CD4-positive, alpha-beta T cell (primary cell): ENCODE data around the gene CASQ2. TPM values are rescaled to one million over a fixed set of nuclear protein-coding genes. Genes with fewer than 3 reads are reported as not detected.

Experiments
- ATAC-seq: fragments of 200-7000 bp; cut with Tn5 transposase; one replicate; pipeline ENCODE4 v1.10.0; 2022; ENCODE audit warnings: mild to moderate bottlenecking; ENCODE audit not compliant: poor library complexity
- CTCF ChIA-PET: fragments of 350-600 bp; sonication (Branson Sonifier 250); formaldehyde crosslinking; loops from one replicate; lab custom pipeline; 2021; ENCODE audit warnings: antibody characterized with exemption, inconsistent platforms; lab: Charles Lee
- POLR2A ChIA-PET: fragments of 350-600 bp; sonication (Branson Sonifier 250); formaldehyde crosslinking; loops from one replicate; lab custom pipeline; 2021; ENCODE audit warnings: antibody characterized with exemption, inconsistent platforms; lab: Charles Lee
- DNase-seq, 14 experiments: peaks; one replicate each; pipeline ENCODE4 v3.0.0-alpha.2; 2013 to 2020; ENCODE audit warnings: mixed read lengths in 2 of 14
- H3K27ac ChIP-seq, 2 donors: one replicate each; pipeline versions ENCODE4 v1.5.1 to v1.7.0; 2013; ENCODE audit warnings: low read length in 2 of 2, low read depth in 1 of 2, mild to moderate bottlenecking in 1 of 2
- H3K27me3 ChIP-seq, 2 experiments: 1 replicate in 1 of 2; 2 replicates in 1 of 2; pipeline versions ENCODE4 v1.6.1 to v1.7.0; 2013; ENCODE audit warnings: low read length in 2 of 2, control low read depth in 1 of 2, mild to moderate bottlenecking in 1 of 2, moderate library complexity in 1 of 2; ENCODE audit not compliant: insufficient read depth in 2 of 2, control insufficient read depth in 1 of 2
- H3K36me3 ChIP-seq: one replicate; pipeline ENCODE4 v1.6.1; 2013; ENCODE audit warnings: low read length, control low read depth; ENCODE audit not compliant: insufficient read depth
- H3K4me1 ChIP-seq: one replicate; pipeline ENCODE4 v1.6.1; 2013; ENCODE audit warnings: low read length, control low read depth; ENCODE audit not compliant: insufficient read depth
- H3K4me3 ChIP-seq: one replicate; pipeline ENCODE4 v1.5.1; 2013; ENCODE audit warnings: mild to moderate bottlenecking, low read length, moderate library complexity
- H3K9me3 ChIP-seq, 2 experiments: 1 replicate in 1 of 2; 2 replicates in 1 of 2; pipeline versions ENCODE4 v1.6.1 to v1.7.0; 2013; ENCODE audit warnings: low read length in 2 of 2, mild to moderate bottlenecking in 2 of 2, control low read depth in 1 of 2, moderate library complexity in 1 of 2; ENCODE audit not compliant: control insufficient read depth in 1 of 2, insufficient read depth in 1 of 2
- H3K27ac Mint-ChIP-seq: one replicate; pipeline ENCODE4 v1.8.0; 2020; ENCODE audit warnings: mixed read lengths
- H3K27me3 Mint-ChIP-seq: one replicate; pipeline ENCODE4 v1.8.0; 2021; ENCODE audit warnings: mixed read lengths
- H3K36me3 Mint-ChIP-seq: one replicate; pipeline ENCODE4 v1.8.0; 2021; ENCODE audit warnings: low read depth, mixed read lengths
- H3K4me1 Mint-ChIP-seq: one replicate; pipeline ENCODE4 v1.8.0; 2021; ENCODE audit warnings: low read depth, mixed read lengths
- H3K4me3 Mint-ChIP-seq: one replicate; pipeline ENCODE4 v1.8.0; 2020; ENCODE audit warnings: mild to moderate bottlenecking, mixed read lengths
- H3K9me3 Mint-ChIP-seq: one replicate; pipeline ENCODE4 v1.8.0; 2020; ENCODE audit warnings: mixed read lengths
- intact Hi-C, 2 experiments: fragments of 100-400 bp; cut with DNase I in 1 of 2; cut with micrococcal nuclease in 1 of 2; formaldehyde crosslinking; loops; one replicate each; pipeline versions ENCODE4 v1.15.1 to v1.9.0; 2023 to 2025; cut with DNase I, micrococcal nuclease
- total RNA-seq, 174 experiments: library from RNA in 2 of 174; stranded (reverse) in 2 of 174; gene quantifications; one replicate each; pipeline ENCODE4 v1.2.3 and lab custom pipeline; 2021 to 2026
- TF ChIP-seq, protein P1 (sequence below): fragments of 200-600 bp; IDR thresholded peaks from one replicate; pipeline ENCODE4 v1.8.0; 2022; ENCODE audit warnings: antibody characterized with exemption, mild to moderate bottlenecking

The CASQ2 gene
- total RNA-seq, 2 experiments from 2014 or later, result not detected

DNA sequence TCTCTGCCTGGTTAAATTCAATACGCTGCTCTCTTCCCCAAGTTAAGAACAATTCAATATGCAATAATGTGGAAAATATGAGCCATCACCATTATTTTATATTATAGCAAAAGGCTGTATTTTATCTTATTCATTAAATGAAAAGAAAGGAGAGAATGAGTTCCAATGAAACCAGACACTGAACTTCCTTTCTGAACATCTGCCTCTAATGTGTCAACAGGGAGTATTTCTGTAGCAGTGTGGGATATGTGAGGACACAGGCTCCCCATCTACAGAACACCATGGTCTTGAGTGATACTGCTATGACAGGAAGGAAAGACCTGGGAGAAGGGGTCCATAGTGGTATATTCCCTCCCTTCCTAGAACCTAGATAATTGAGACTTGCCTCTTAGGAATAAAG lies 46.3 kb downstream of the CASQ2 start:
- ChIA-PET POLR2A (no interaction called here), CTCF (no interaction called here)
- Mint-ChIP-seq H3K9me3 (no peaks in the 10 kb centered on the region), H3K36me3 (no peaks in the 10 kb centered on the region), H3K27ac (no peak overlapping the region), H3K27me3 (peaks cover 4% of the 10 kb centered on the region), H3K4me3 (no peak overlapping the region), H3K4me1 (no peaks in the 10 kb centered on the region)
- no peak overlapping the region for H3K4me3 ChIP-seq
- no peak overlapping the region for H3K27ac ChIP-seq
- intact Hi-C loops, result no loop called here
- TF ChIP-seq, protein P1, sequence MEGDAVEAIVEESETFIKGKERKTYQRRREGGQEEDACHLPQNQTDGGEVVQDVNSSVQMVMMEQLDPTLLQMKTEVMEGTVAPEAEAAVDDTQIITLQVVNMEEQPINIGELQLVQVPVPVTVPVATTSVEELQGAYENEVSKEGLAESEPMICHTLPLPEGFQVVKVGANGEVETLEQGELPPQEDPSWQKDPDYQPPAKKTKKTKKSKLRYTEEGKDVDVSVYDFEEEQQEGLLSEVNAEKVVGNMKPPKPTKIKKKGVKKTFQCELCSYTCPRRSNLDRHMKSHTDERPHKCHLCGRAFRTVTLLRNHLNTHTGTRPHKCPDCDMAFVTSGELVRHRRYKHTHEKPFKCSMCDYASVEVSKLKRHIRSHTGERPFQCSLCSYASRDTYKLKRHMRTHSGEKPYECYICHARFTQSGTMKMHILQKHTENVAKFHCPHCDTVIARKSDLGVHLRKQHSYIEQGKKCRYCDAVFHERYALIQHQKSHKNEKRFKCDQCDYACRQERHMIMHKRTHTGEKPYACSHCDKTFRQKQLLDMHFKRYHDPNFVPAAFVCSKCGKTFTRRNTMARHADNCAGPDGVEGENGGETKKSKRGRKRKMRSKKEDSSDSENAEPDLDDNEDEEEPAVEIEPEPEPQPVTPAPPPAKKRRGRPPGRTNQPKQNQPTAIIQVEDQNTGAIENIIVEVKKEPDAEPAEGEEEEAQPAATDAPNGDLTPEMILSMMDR, result no peak
- H3K27me3 ChIP-seq, result no peaks in the 10 kb centered on the region
- H3K4me1 ChIP-seq, result no peaks in the 10 kb centered on the region
- DNase-seq (no peak), ATAC-seq (no peak)
- H3K36me3 ChIP-seq, result no peaks in the 10 kb centered on the region
- no peaks in the 10 kb centered on the region for H3K9me3 ChIP-seq

DNA sequence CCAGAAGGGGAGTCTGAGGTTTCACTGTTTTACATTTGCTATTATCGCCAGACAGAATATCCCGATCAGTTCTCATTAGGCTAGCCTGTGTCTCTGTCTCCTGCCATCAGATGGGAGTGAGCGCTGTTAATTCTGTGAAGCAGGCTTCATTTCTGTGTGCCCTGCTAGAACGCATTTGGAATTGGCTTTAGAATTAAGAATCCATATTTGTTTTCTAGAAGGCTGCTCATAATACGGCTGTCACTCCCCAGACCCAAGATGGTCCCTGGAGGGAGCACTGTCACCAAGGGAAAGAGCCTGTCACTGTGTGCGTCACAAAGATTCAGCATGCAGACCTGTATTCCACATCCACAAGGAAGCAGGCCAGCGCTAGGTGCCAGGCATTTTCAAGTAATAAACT lies 49.2 kb downstream of the CASQ2 start:
- no peaks in the 10 kb centered on the region for H3K36me3 Mint-ChIP-seq
- ChIA-PET CTCF (no interaction called here), POLR2A (no interaction called here)
- intact Hi-C loops, result loop anchor here (5.0 kb wide), 2 partner anchors 778 to 783 kb away; no protein-coding TSS in a partner anchor
- no peak overlapping the region for H3K27ac Mint-ChIP-seq
- no peaks in the 10 kb centered on the region for H3K36me3 ChIP-seq
- no peak overlapping the region for H3K27ac ChIP-seq
- TF ChIP-seq, protein P1, result no peak
- H3K9me3 ChIP-seq, result no peaks in the 10 kb centered on the region
- H3K9me3 Mint-ChIP-seq, result no peaks in the 10 kb centered on the region
- no peak for ATAC-seq
- H3K4me3 Mint-ChIP-seq, result no peak overlapping the region
- no peak for DNase-seq
- no peak overlapping the region for H3K4me3 ChIP-seq
- no peaks in the 10 kb centered on the region for H3K27me3 ChIP-seq
- H3K27me3 Mint-ChIP-seq, result peaks cover 4% of the 10 kb centered on the region
- H3K4me1 Mint-ChIP-seq, result no peaks in the 10 kb centered on the region
- no peaks in the 10 kb centered on the region for H3K4me1 ChIP-seq

DNA sequence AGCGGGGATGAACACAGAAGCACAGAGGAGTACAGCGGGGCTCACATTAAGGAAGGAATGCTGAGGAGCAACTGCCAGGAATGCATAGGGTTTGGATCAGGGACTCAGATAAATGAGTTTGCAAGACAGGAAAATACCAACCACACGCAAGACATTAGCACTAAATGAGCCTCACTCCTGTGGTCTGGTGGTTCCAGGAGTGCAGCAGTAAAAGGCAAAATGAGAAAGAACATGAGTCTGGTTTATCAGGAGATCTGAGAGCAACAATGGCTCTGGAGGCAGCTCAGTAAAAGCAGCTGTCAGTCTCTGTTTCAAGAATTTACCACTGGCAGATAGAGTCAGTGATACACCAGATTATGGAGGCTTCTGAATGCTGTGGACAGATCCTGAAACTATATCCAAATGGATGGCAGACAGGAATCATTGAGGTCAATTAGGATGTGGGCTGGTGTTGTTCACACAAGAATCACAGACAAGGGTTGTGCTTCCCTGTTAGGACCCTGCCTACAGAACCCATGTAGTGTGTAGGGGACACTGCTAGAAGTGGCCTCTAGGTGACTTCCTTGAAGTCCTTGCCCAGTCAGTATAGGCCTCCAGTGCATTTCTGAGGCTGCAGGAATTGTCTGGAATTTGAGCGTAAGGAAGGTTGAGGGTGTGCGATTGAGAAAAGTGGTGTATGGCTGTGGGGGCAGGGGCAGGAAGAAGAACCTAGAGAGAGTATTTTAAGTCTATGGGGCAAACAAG lies 50.3 kb downstream of the CASQ2 start:
- DNase-seq (no peak), ATAC-seq (no peak)
- H3K9me3 ChIP-seq, result no peaks in the 10 kb centered on the region
- no peak overlapping the region for H3K27ac Mint-ChIP-seq
- H3K4me3 Mint-ChIP-seq, result no peak overlapping the region
- H3K27me3 ChIP-seq, result no peaks in the 10 kb centered on the region
- intact Hi-C loops, result loop anchor here (5.0 kb wide), 2 partner anchors 779 to 784 kb away; no protein-coding TSS in a partner anchor
- H3K27me3 Mint-ChIP-seq, result peaks cover 4% of the 10 kb centered on the region
- TF ChIP-seq, protein P1, result no peak
- ChIA-PET POLR2A (no interaction called here), CTCF (interaction anchor here (1.0 kb wide), 1 partner anchor 11 kb away, joined by 3 read pairs; no protein-coding TSS in a partner anchor)
- no peaks in the 10 kb centered on the region for H3K4me1 Mint-ChIP-seq
- H3K4me3 ChIP-seq, result no peak overlapping the region
- no peaks in the 10 kb centered on the region for H3K36me3 Mint-ChIP-seq
- H3K27ac ChIP-seq, result no peak overlapping the region
- H3K4me1 ChIP-seq, result no peaks in the 10 kb centered on the region
- no peaks in the 10 kb centered on the region for H3K36me3 ChIP-seq
- no peaks in the 10 kb centered on the region for H3K9me3 Mint-ChIP-seq
